IMR-90 (cell line): ENCODE data around the gene SMIM43. TPM values are rescaled to one million over a fixed set of nuclear protein-coding genes. Genes with fewer than 3 reads are reported as not detected.
A peak's percentile ranks its signal among the peaks of the same experiment; 100 is the strongest.

Experiments used
- ATAC-seq: fragments of 200-7000 bp; cut with Tn5 transposase; 2 replicates; pipeline ENCODE4 v1.9.1; 2020; ENCODE audit warnings: low read depth, mild to moderate bottlenecking, moderate library complexity
- BruUV-seq: library from RNA; stranded (reverse); fragments of 400-500 nt; replicated peaks from 2 replicates; lab custom pipeline; 2021; lab: Mats Ljungman, UMichigan
- CTCF ChIA-PET: fragments of 300-600 bp; formaldehyde crosslinking; extraction: SDS; loops from one replicate; lab custom pipeline; 2021; ENCODE audit warnings: antibody characterized with exemption; lab: Yijun Ruan, JAX
- POLR2A ChIA-PET: fragments of 300-600 bp; sonication (Branson Sonifier 250); formaldehyde crosslinking; loops from one replicate; lab custom pipeline; 2022; ENCODE audit warnings: antibody characterized with exemption; ENCODE audit not compliant: unreplicated experiment; lab: Charles Lee
- DNase-seq: peaks from one replicate; pipeline ENCODE4 v3.0.0; 2013
- H2AFZ ChIP-seq: replicated peaks from 2 replicates; pipeline ENCODE3; 2013; ENCODE audit warnings: low read length, mild to moderate bottlenecking; ENCODE audit not compliant: poor library complexity
- H2AK5ac ChIP-seq: 2 replicates; pipeline ENCODE4 v1.6.1; 2013; ENCODE audit warnings: low read depth, low read length, inconsistent platforms
- H2AK9ac ChIP-seq: replicated peaks from 2 replicates; pipeline ENCODE3; 2013; ENCODE audit warnings: mild to moderate bottlenecking, low read depth, low read length, moderate library complexity; ENCODE audit not compliant: poor library complexity
- H2BK120ac ChIP-seq: 2 replicates; pipeline ENCODE4 v1.6.1; 2013; ENCODE audit warnings: low read depth, low read length, inconsistent platforms
- H2BK15ac ChIP-seq: 3 replicates; pipeline ENCODE4 v1.6.1; 2013; ENCODE audit warnings: low read depth, low read length, inconsistent platforms
- H2BK20ac ChIP-seq: 2 replicates; pipeline ENCODE4 v1.6.1; 2013; ENCODE audit warnings: low read depth, mild to moderate bottlenecking, inconsistent platforms, low read length, moderate library complexity
- H2BK5ac ChIP-seq: 2 replicates; pipeline ENCODE4 v1.6.1; 2013; ENCODE audit warnings: mild to moderate bottlenecking, low read depth, low read length, inconsistent platforms; ENCODE audit not compliant: poor library complexity, severe bottlenecking
- H3K14ac ChIP-seq: replicated peaks from 2 replicates; pipeline ENCODE4 v1.6.1; 2013; ENCODE audit warnings: low read depth, low read length, inconsistent platforms
- H3K18ac ChIP-seq: 2 replicates; pipeline ENCODE4 v1.6.1; 2013; ENCODE audit warnings: low read depth, low read length, control low read depth
- H3K23ac ChIP-seq: 2 replicates; pipeline ENCODE4 v1.6.1; 2013; ENCODE audit warnings: low read depth, low read length, inconsistent platforms
- H3K27ac ChIP-seq: 2 replicates; pipeline ENCODE4 v1.5.1; 2013; ENCODE audit warnings: mild to moderate bottlenecking, control low read depth, low read length; ENCODE audit not compliant: insufficient read depth
- H3K27me3 ChIP-seq: 2 replicates; pipeline ENCODE4 v1.6.1; 2013; ENCODE audit warnings: low read length; ENCODE audit not compliant: control insufficient read depth, insufficient read depth
- H3K36me3 ChIP-seq: 2 replicates; pipeline ENCODE4 v1.6.1; 2013; ENCODE audit warnings: low read length, mixed read lengths; ENCODE audit not compliant: control insufficient read depth, insufficient read depth
- H3K4ac ChIP-seq: 2 replicates; pipeline ENCODE4 v1.6.1; 2013; ENCODE audit warnings: low read depth, low read length, inconsistent platforms
- H3K4me1 ChIP-seq: 2 replicates; pipeline ENCODE4 v1.6.1; 2013; ENCODE audit warnings: low read length, mixed read lengths; ENCODE audit not compliant: control insufficient read depth, insufficient read depth
- H3K4me2 ChIP-seq: 2 replicates; pipeline ENCODE4 v1.6.1; 2013; ENCODE audit warnings: low read depth, mild to moderate bottlenecking, control low read depth, low read length, moderate library complexity
- H3K4me3 ChIP-seq: 2 replicates; pipeline ENCODE4 v1.5.1; 2013; ENCODE audit warnings: low read depth, mild to moderate bottlenecking, control low read depth, low read length, moderate library complexity; ENCODE audit not compliant: insufficient read depth
- H3K56ac ChIP-seq: 2 replicates; pipeline ENCODE4 v1.6.1; 2013; ENCODE audit warnings: low read length, inconsistent platforms; ENCODE audit not compliant: insufficient read depth; ENCODE audit errors: extremely low read depth
- H3K79me1 ChIP-seq, 2 experiments: 2 replicates each; pipeline ENCODE4 v1.6.1; 2013; ENCODE audit warnings: low read length in 2 of 2, inconsistent platforms in 1 of 2, low read depth in 1 of 2
- H3K9ac ChIP-seq: 2 replicates; pipeline ENCODE4 v1.6.1; 2013; ENCODE audit warnings: low read depth, low read length, control low read depth
- H3K9me1 ChIP-seq: 2 replicates; pipeline ENCODE4 v1.6.1; 2013; ENCODE audit warnings: low read length, inconsistent platforms; ENCODE audit not compliant: insufficient read depth
- H3K9me3 ChIP-seq: 2 replicates; pipeline ENCODE4 v1.6.1; 2013; ENCODE audit warnings: low read length; ENCODE audit not compliant: control insufficient read depth, insufficient read depth
- H4K20me1 ChIP-seq: 2 replicates; pipeline ENCODE4 v1.6.1; 2013; ENCODE audit warnings: low read length, inconsistent platforms; ENCODE audit not compliant: insufficient read depth
- H4K5ac ChIP-seq: 2 replicates; pipeline ENCODE4 v1.6.1; 2013; ENCODE audit warnings: mild to moderate bottlenecking, low read depth, low read length, control low read depth
- H4K8ac ChIP-seq, 2 experiments: 2 replicates each; pipeline ENCODE4 v1.6.1; 2013; ENCODE audit warnings: low read depth in 2 of 2, low read length in 2 of 2, control low read depth in 1 of 2, inconsistent platforms in 1 of 2
- H4K91ac ChIP-seq: 2 replicates; pipeline ENCODE4 v1.6.1; 2013; ENCODE audit warnings: low read depth, low read length, inconsistent platforms; ENCODE audit not compliant: insufficient read depth
- CEBPB ChIP-seq: IDR thresholded peaks from 2 replicates; pipeline ENCODE4 v1.6.1; 2012; ENCODE audit warnings: low read depth, low read length, improper control_type of control experiment
- CTCF ChIP-seq: conservative IDR thresholded peaks from 2 replicates; pipeline ENCODE4 v1.5.1; 2012; ENCODE audit warnings: mild to moderate bottlenecking, low read depth, low read length, improper control_type of control experiment
- ELK1 ChIP-seq: fragments of 150-350 bp; IDR thresholded peaks from 2 replicates; pipeline ENCODE4 v1.6.1; 2016; ENCODE audit warnings: low read depth, mild to moderate bottlenecking, low read length, moderate library complexity, borderline replicate concordance
- FOS ChIP-seq: fragments of 150-350 bp; IDR thresholded peaks from 2 replicates; pipeline ENCODE4 v1.6.1; 2016; ENCODE audit warnings: low read depth, low read length
- MAFK ChIP-seq: IDR thresholded peaks from 2 replicates; pipeline ENCODE4 v1.6.1; 2012; ENCODE audit warnings: low read depth, low read length, improper control_type of control experiment
- MAZ ChIP-seq: IDR thresholded peaks from 2 replicates; pipeline ENCODE4 v1.6.1; 2012; ENCODE audit warnings: low read depth, mild to moderate bottlenecking, low read length, improper control_type of control experiment, moderate library complexity, borderline replicate concordance
- MXI1 ChIP-seq: IDR thresholded peaks from 2 replicates; pipeline ENCODE4 v1.6.1; 2012; ENCODE audit warnings: low read depth, mild to moderate bottlenecking, low read length, moderate library complexity, borderline replicate concordance
- NFE2L2 ChIP-seq: fragments of 150-350 bp; IDR thresholded peaks from 2 replicates; pipeline ENCODE4 v1.6.1; 2016; ENCODE audit warnings: low read depth, mild to moderate bottlenecking, low read length
- POLR2A ChIP-seq: IDR thresholded peaks from 2 replicates; pipeline ENCODE4 v1.6.1; 2012; ENCODE audit warnings: mild to moderate bottlenecking, low read depth, low read length
- RAD21 ChIP-seq: IDR thresholded peaks from 2 replicates; pipeline ENCODE4 v1.6.1; 2012; ENCODE audit warnings: low read length, improper control_type of control experiment
- RCOR1 ChIP-seq: IDR thresholded peaks from 2 replicates; pipeline ENCODE4 v1.6.1; 2012; ENCODE audit warnings: mild to moderate bottlenecking, low read length, improper control_type of control experiment; ENCODE audit not compliant: insufficient replicate concordance
- RFX5 ChIP-seq: IDR thresholded peaks from 2 replicates; pipeline ENCODE4 v1.8.0; 2012; ENCODE audit warnings: low read depth, mild to moderate bottlenecking, low read length, moderate library complexity
- SMC3 ChIP-seq: fragments of 150-350 bp; IDR thresholded peaks from 2 replicates; pipeline ENCODE4 v1.6.1; 2016; ENCODE audit warnings: low read depth, mild to moderate bottlenecking, antibody characterized with exemption, low read length, moderate library complexity
- USF2 ChIP-seq: fragments of 150-350 bp; IDR thresholded peaks from 2 replicates; pipeline ENCODE4 v1.6.1; 2017; ENCODE audit warnings: mild to moderate bottlenecking, antibody characterized with exemption, low read length, low read depth
- WGBS, 2 experiments: methylation state at CpG; one replicate each; pipeline versions ENCODE4 v1.1.5 to v1.1.7; 2013; ENCODE audit warnings: missing lambda C conversion rate in 2 of 2; ENCODE audit not compliant: insufficient read length in 1 of 2; ENCODE audit errors: extremely low coverage in 2 of 2; 5-methylcytosine and 5-hydroxymethylcytosine counted together
- dilution Hi-C: fragments of 300-500 bp; cut with HindIII; formaldehyde crosslinking; loops from one replicate; pipeline ENCODE4 v1.14.3; 2018; ENCODE audit warnings: low sequenced_read_pairs; ENCODE audit not compliant: unreplicated experiment
- in situ Hi-C: fragments of 300-500 bp; cut with MboI; formaldehyde crosslinking; loops from 3 replicates; pipeline ENCODE4 v1.14.3; 2019; ENCODE audit warnings: low sequenced_read_pairs, inconsistent platforms, mixed read lengths
- intact Hi-C: fragments of 100-400 bp; cut with micrococcal nuclease; formaldehyde crosslinking; loops from 2 replicates; pipeline ENCODE4 v1.10.0; 2022
- polyA plus RNA-seq, 3 experiments: library from polyadenylated mRNA; depleted of rRNA; stranded (reverse); fragments of >200 nt; gene quantifications; 2 replicates each; pipeline ENCODE4 v1.2.3, GENCODE V29; 2012; ENCODE audit warnings: low replicate concordance in 1 of 3
- total RNA-seq: library from RNA; depleted of rRNA; stranded (reverse); fragments of >200 nt; gene quantifications from 2 replicates; pipeline ENCODE4 v1.2.3, GENCODE V29; 2012

SMIM43 gene
- total and polyA plus RNA-seq, 2 of the 4 experiments (the other 2 are of a cell fraction) = 1.4 to 2.8 TPM

- H2AK5ac ChIP-seq = peak overlapping the region; percentile 31; the same call in 1 of the 2 replicates
- H3K4ac ChIP-seq = no peak overlapping the region
- H4K5ac ChIP-seq = peak overlapping the region; percentile 50; the same call in 1 of the 2 replicates
- BruUV-seq = no TSS peak
- H3K14ac ChIP-seq = no peak overlapping the region
- no peak overlapping the region; the same call in 1 of the 2 replicates for H4K91ac ChIP-seq
- H3K4me1 ChIP-seq = peaks cover 11% of the 10 kb centered on the region
- no peak overlapping the region for H3K56ac ChIP-seq
- POLR2A ChIA-PET = no interaction called here
- H2BK15ac ChIP-seq = no peak overlapping the region; the same call in 2 of the 3 replicates
- no peak overlapping the region for H2AK9ac ChIP-seq
- CTCF ChIA-PET = interaction anchor here (0.6 kb wide), 2 partner anchors 9 to 98 kb away, joined by 3 to 7 read pairs; no protein-coding TSS in a partner anchor
- intact Hi-C loops = no loop called here
- no peaks in the 10 kb centered on the region for H3K9me3 ChIP-seq
- H3K4me3 ChIP-seq = no peak overlapping the region
- no peak overlapping the region for H3K4me2 ChIP-seq
- DNase-seq = no peak
- no peak overlapping the region for H3K27ac ChIP-seq
- no peak overlapping the region for H3K18ac ChIP-seq
- dilution Hi-C loops = no loop called here
- H3K79me1 ChIP-seq = no peaks in the 10 kb centered on the region
- no CpG with 5 or more reads among the region's 6 CpGs for WGBS, 2 experiments
- H2BK120ac ChIP-seq = peak overlapping the region; percentile 89; the same call in 1 of the 2 replicates
- H2BK20ac ChIP-seq = peak overlapping the region; percentile 88
- H4K20me1 ChIP-seq = no peaks in the 10 kb centered on the region
- H2BK5ac ChIP-seq = peak overlapping the region; percentile 60
- no peak for ATAC-seq
- H2AFZ ChIP-seq = no peak overlapping the region
- 0 out of 4 replicates have a peak overlapping the region, but pooled peaks of 1 of the 2 experiments have one; percentile 17 for H4K8ac ChIP-seq
- no peaks in the 10 kb centered on the region for H3K27me3 ChIP-seq
- in situ Hi-C loops = no loop called here
- H3K9me1 ChIP-seq = peaks cover 3% of the 10 kb centered on the region
- H3K23ac ChIP-seq = no peak overlapping the region
- no peak overlapping the region for H3K9ac ChIP-seq
- H3K36me3 ChIP-seq = no peaks in the 10 kb centered on the region
- TF ChIP-seq USF2 (no peak), POLR2A (no peak), RAD21 (no peak), CEBPB (no peak), SMC3 (no peak), MAZ (no peak), CTCF (no peak), FOS (no peak), NFE2L2 (no peak), ELK1 (no peak), RFX5 (no peak), MXI1 (no peak), MAFK (no peak), RCOR1 (no peak)
Observed at GRCh38 chr4:121776610-121777401, 11.8 kb upstream of the SMIM43 start.
